ENCODE data around the gene GABRE. TPM values are rescaled to one million over a fixed set of nuclear protein-coding genes. Genes with fewer than 3 reads are reported as not detected.

GABRE gene
- total and polyA plus RNA-seq, 10 of the 15 experiments (the other 5 are each of a cell fraction or from before 2014, with no cell fraction given), result 0.01 to 0.15 (median 0.10) TPM; not detected in 6

GRCh38 chrX:151923648-151924047 is 50.8 kb downstream of the GABRE start (continued):
- TF ChIP-seq CBX3 (IDR thresholded peaks at IDR 0.05; ENCODE audit: borderline replicate concordance, low read depth) (no peak), NR2F1 (conservative IDR thresholded peaks at IDR 0.05) (no peak), MEF2A (IDR thresholded peaks at IDR 0.05; ENCODE audit: insufficient read depth, low read depth, low read length) (no peak), ZBTB4 (CRISPR knock-in tag; IDR thresholded peaks at IDR 0.05) (no peak)

DNA sequence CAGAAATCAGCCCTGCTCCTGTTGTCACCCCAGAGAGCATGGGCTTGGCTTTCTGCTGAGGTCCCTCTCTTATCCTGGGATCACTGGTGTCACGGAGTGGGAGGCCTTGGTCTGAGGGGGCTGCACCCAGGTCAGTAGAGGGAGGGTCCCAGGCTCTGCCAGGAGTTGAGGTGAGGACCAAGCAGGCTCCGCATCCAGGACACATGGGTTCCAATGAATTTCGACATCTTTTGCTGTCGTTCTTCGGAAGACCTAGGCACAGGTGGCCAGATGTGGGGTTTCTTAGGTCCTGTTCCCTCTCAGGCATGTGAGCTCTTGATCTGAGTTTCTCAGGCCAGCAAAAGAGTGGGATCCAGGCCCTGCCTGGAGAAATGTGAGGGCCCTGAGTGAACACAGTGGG is 51.8 kb downstream of the GABRE start:
- no peak for ATAC-seq
- TF ChIP-seq, protein P1, sequence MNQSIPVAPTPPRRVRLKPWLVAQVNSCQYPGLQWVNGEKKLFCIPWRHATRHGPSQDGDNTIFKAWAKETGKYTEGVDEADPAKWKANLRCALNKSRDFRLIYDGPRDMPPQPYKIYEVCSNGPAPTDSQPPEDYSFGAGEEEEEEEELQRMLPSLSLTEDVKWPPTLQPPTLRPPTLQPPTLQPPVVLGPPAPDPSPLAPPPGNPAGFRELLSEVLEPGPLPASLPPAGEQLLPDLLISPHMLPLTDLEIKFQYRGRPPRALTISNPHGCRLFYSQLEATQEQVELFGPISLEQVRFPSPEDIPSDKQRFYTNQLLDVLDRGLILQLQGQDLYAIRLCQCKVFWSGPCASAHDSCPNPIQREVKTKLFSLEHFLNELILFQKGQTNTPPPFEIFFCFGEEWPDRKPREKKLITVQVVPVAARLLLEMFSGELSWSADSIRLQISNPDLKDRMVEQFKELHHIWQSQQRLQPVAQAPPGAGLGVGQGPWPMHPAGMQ (IDR thresholded peaks at IDR 0.05; ENCODE audit: borderline replicate concordance), result no peak
- TF ChIP-seq NFYB (IDR thresholded peaks at IDR 0.05; ENCODE audit: insufficient read depth, low read depth, low read length) (no peak), CREM (IDR thresholded peaks at IDR 0.05; ENCODE audit: low read depth) (no peak), WRNIP1 (IDR thresholded peaks at IDR 0.05; ENCODE audit: borderline replicate concordance, low read depth, low read length) (no peak), NFYA (IDR thresholded peaks at IDR 0.05; ENCODE audit: borderline replicate concordance, low read depth, low read length) (no peak), CBFB (IDR thresholded peaks at IDR 0.05; ENCODE audit: low read depth) (no peak)
- TF ChIP-seq, protein P2, sequence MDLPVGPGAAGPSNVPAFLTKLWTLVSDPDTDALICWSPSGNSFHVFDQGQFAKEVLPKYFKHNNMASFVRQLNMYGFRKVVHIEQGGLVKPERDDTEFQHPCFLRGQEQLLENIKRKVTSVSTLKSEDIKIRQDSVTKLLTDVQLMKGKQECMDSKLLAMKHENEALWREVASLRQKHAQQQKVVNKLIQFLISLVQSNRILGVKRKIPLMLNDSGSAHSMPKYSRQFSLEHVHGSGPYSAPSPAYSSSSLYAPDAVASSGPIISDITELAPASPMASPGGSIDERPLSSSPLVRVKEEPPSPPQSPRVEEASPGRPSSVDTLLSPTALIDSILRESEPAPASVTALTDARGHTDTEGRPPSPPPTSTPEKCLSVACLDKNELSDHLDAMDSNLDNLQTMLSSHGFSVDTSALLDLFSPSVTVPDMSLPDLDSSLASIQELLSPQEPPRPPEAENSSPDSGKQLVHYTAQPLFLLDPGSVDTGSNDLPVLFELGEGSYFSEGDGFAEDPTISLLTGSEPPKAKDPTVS (IDR thresholded peaks at IDR 0.05; ENCODE audit: low read depth, low read length), result no peak
- TF ChIP-seq, protein P3, sequence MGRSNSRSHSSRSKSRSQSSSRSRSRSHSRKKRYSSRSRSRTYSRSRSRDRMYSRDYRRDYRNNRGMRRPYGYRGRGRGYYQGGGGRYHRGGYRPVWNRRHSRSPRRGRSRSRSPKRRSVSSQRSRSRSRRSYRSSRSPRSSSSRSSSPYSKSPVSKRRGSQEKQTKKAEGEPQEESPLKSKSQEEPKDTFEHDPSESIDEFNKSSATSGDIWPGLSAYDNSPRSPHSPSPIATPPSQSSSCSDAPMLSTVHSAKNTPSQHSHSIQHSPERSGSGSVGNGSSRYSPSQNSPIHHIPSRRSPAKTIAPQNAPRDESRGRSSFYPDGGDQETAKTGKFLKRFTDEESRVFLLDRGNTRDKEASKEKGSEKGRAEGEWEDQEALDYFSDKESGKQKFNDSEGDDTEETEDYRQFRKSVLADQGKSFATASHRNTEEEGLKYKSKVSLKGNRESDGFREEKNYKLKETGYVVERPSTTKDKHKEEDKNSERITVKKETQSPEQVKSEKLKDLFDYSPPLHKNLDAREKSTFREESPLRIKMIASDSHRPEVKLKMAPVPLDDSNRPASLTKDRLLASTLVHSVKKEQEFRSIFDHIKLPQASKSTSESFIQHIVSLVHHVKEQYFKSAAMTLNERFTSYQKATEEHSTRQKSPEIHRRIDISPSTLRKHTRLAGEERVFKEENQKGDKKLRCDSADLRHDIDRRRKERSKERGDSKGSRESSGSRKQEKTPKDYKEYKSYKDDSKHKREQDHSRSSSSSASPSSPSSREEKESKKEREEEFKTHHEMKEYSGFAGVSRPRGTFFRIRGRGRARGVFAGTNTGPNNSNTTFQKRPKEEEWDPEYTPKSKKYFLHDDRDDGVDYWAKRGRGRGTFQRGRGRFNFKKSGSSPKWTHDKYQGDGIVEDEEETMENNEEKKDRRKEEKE (IDR thresholded peaks at IDR 0.05), result no peak

More for the DNA sequence above, 51.8 kb downstream of the GABRE start:
- ChIA-PET RAD21 (ENCODE audit: unreplicated experiment) (no interaction called here), SMC1A (ENCODE audit: uncharacterized antibody, unreplicated experiment) (no interaction called here), POLR2A (no interaction called here), CTCF (no interaction called here)
- Histone ChIP-seq H3K4me2 (ENCODE audit: control insufficient read depth, insufficient read depth) (no peak overlapping the region), H2AFZ (ENCODE audit: control insufficient read depth, low read depth, low read length) (no peak overlapping the region), H3K36me3 (ENCODE audit: control insufficient read depth in 2 of 2, insufficient read depth in 2 of 2, low read length in 1 of 2) (no peaks in the 10 kb centered on the region), H3K79me2 (ENCODE audit: control insufficient read depth, insufficient read depth, low read length) (no peaks in the 10 kb centered on the region), H4K20me1 (ENCODE audit: control insufficient read depth, insufficient read depth) (no peaks in the 10 kb centered on the region), H3K4me1 (ENCODE audit: control insufficient read depth, insufficient read depth, low read length) (no peaks in the 10 kb centered on the region), H3K4me3 (no peak overlapping the region), H3K27ac (ENCODE audit: control insufficient read depth, insufficient read depth) (no peak overlapping the region), H3K9ac (ENCODE audit: control insufficient read depth, insufficient read depth, low read length) (no peak overlapping the region), H3K27me3 (replicated peaks in 1 of 2; ENCODE audit: control insufficient read depth in 2 of 2, insufficient read depth in 2 of 2, low read length in 1 of 2) (no peaks in the 10 kb centered on the region), H3K9me3 (replicated peaks; ENCODE audit: control insufficient read depth, insufficient read depth, low read length) (no peaks in the 10 kb centered on the region; the same call in 2 of the 3 replicates)
- no TSS peak for BruUV-seq (replicated peaks)
- 49% methylated on average over 5 of the region's 5 CpGs for WGBS (ENCODE audit: insufficient coverage, insufficient replicate concordance, low lambda C conversion rate, missing lambda C conversion rate)
- in situ Hi-C loops (cut with MboI), result no loop called here
- DNase-seq (ENCODE audit: low read depth, low spot score) (no peak), FAIRE-seq (no peak)
- intact Hi-C loops (cut with micrococcal nuclease; ENCODE audit: unreplicated experiment), result no loop called here
